Right renal pelvis (tissue), 4 donors: ENCODE results near the gene LCN9. TPM values are rescaled to one million over a fixed set of nuclear protein-coding genes. Genes with fewer than 3 reads are reported as not detected.

Experiments used
- DNase-seq, 4 donors: peaks; one replicate each; pipeline ENCODE4 v3.0.0-alpha.2; 2013; ENCODE audit warnings: low read depth in 4 of 4, low spot score in 3 of 4, missing footprints in 1 of 4
- polyA plus RNA-seq, 4 donors: library from polyadenylated mRNA; unstranded; fragments of 120-200 nt; gene quantifications; one replicate each; pipeline ENCODE4 v1.2.1, GENCODE V29; 2013; ENCODE audit not compliant: insufficient read length in 4 of 4

Gene LCN9
- polyA plus RNA-seq, 4 donors: not detected

DNA sequence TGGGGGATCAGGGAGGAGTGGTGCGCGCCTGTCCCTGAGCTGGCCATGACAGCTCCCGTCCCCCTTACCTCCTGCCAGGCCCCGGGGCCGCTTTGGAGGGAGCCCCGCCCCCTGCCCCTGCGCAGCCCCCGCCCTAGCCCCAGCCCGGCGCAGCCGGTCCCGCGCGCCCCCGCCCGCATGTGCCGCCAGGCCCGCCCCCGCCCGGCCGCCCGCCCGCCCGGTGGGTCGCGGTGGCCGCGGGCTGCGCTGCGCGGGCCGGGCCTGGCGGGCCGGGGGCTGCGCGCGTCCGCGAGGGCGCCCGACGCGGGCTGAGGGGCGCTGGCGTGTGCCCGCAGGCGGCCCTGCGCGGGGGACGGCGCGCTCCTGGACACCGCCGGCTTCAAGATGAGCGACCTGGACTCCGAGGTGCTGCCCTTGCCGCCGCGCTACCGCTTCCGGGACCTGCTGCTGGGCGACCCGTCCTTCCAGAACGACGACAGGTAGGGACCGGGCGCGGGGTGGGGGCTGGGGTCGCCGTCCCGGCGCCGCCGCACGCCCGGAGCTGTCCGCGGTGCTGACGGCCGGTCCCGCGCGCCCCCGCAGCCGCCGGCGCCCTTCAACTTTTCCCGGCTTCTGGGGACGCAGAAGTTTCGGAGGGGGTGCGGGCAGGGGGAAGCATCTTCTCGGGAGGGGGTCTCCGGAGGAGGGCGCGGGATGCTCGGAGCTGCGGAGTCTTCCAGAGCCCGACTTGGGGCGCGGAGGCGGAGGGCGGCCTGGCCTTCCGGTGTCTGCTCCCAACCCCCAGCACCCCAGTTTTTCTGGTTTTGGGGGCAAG is 51.3 kb downstream of the LCN9 start:
- peak in 2 of 4 donors; percentile 14 to 35 for DNase-seq

DNA sequence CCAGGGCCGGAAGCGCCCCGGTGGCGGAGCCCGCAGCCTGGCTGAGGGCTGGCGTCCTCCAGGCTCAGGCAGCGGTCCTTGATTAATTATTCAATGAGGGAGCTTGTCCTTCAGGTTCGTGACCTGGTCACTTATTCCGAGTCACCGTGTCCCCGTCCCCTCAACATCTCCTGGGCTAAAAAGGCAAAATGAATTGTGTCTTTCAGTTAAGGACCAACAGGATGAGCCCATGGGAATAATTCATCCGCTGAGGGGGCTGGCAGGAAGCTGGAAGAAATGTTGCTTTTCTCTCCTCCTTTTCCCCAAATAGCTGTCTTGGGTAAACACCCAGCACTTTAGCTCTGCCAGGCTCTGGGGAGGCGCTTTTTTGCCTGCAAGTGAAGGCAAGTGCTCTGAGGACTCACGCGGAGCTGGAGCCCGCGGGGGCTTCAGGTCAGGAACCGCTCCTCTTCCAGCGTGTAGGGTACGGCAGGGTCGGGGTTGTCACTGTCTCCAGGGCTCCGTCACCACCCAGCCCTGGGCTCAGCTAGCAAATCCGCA is 52.0 kb downstream of the LCN9 start:
- DNase-seq: no peak

DNA sequence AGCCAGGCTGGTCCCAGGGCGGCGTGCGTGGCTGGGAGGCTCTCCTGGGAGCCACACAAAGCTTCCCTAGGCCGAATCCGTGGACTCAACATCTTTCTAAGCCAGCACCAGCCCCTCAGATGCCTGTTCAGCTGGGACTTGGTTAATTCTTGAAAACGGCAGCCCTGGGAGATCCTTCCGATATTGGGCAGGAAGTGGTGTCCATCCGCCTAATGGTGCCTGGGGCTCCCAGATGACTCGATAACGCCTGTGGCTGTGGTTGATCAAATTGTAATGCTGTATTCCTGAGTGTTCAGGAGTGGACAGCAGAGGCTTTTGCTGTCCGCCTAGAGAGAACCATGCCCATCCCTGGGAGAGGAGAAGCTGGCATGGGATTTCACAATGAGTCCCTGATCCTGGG is 52.9 kb downstream of the LCN9 start:
- DNase-seq: no peak

Other genes with a start within 250 kb of the LCN9 start
- gene PPP1R26, start 183.5 kb upstream of the LCN9 start, polyA plus RNA-seq: 10 to 100 TPM; 26.4 to 31.7 (median 29.9) TPM
- 10 to 100 TPM; 45.6 to 60.4 (median 47.4) TPM for gene MRPS2, start 162.6 kb upstream of the LCN9 start, polyA plus RNA-seq
- not detected for gene LCN1, start 141.9 kb upstream of the LCN9 start, polyA plus RNA-seq
- gene OBP2A, start 117.2 kb upstream of the LCN9 start, polyA plus RNA-seq: under 1 TPM; 0.27 to 0.76 (median 0.33) TPM
- under 1 TPM in 1 of 4 donors, not detected in 3; 0.12 TPM for gene PAEP, start 101.6 kb upstream of the LCN9 start, polyA plus RNA-seq
- gene GLT6D1, start 23.8 kb upstream of the LCN9 start, polyA plus RNA-seq: not detected
- gene SOHLH1, start 36.2 kb downstream of the LCN9 start, polyA plus RNA-seq: not detected
- gene KCNT1, start 38.9 kb downstream of the LCN9 start, polyA plus RNA-seq: under 1 TPM; 0.08 to 0.24 (median 0.22) TPM
- gene CAMSAP1, start 244.2 kb downstream of the LCN9 start, polyA plus RNA-seq: 10 to 100 TPM; 23.7 to 24.9 (median 24.2) TPM